ENCODE measurements around the gene GOSR2. TPM values are rescaled to one million over a fixed set of nuclear protein-coding genes. Genes with fewer than 3 reads are reported as not detected.

Gene GOSR2
- total and polyA plus RNA-seq, 9 of the 15 experiments (the other 6 are each of a cell fraction or from before 2014, with no cell fraction given): 32.7 to 96.3 (median 48.9) TPM

DNA sequence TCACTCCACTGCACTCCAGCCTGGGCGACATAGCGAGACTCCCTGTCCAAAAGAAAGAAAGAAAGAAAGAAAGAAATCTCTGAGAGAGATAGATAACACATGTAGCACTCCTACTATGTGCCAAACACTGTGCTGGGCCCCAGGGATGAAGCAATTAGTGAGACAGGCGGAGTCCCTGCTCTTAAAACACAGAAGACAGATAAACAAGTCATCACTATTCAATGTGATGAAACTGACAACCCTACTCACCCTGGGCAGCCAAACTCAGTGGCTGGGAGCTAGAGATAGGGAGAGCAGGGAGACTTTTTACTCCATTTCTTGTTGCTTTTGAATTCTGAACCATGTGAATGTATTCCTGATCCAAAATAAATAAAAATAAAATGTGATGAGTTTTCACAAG, 35.2 kb upstream of the GOSR2 start:
- no TSS peak for BruUV-seq (replicated peaks)
- POLR2A ChIA-PET: interaction anchor here (0.6 to 0.7 kb wide), 2 partner anchors 10 to 48 kb away, joined by 3 read pairs; no protein-coding TSS in a partner anchor
- 0% methylated on average over 3 of the region's 3 CpGs for WGBS (ENCODE audit: insufficient coverage, low coverage, missing lambda C conversion rate)
- intact Hi-C loops (cut with micrococcal nuclease): no loop called here
- Histone ChIP-seq H3K27ac (ENCODE audit: extremely low read depth, low read depth, low read length) (no peak overlapping the region), H3K27me3 (ENCODE audit: control insufficient read depth in 2 of 2, insufficient read depth in 2 of 2, low read length in 2 of 2) (peaks cover 34 to 63% of the 10 kb centered on the region in 2 experiments), H3K9me1 (ENCODE audit: control insufficient read depth, insufficient read depth, low read length) (no peaks in the 10 kb centered on the region), H3K9ac (ENCODE audit: insufficient read depth in 1 of 2, low read depth in 2 of 2, low read length in 2 of 2) (no peak overlapping the region), H4K20me1 (replicated peaks; ENCODE audit: control insufficient read depth, insufficient read depth, low read length) (peaks cover 10% of the 10 kb centered on the region; the same call in 1 of the 2 replicates), H3K79me2 (ENCODE audit: control insufficient read depth, insufficient read depth, low read length) (no peaks in the 10 kb centered on the region), H2AFZ (ENCODE audit: low read depth, low read length) (no peak overlapping the region), H3K4me1 (replicated peaks in 1 of 2; ENCODE audit: control insufficient read depth in 2 of 2, insufficient read depth in 2 of 2, low read length in 2 of 2) (peaks cover 11 to 19% of the 10 kb centered on the region in 2 experiments; a peak in 4 of 5 replicates), H3K4me3 (no peak overlapping the region), H3K4me2 (ENCODE audit: insufficient read depth, low read length) (no peak overlapping the region; the same call in 1 of the 2 replicates), H3K9me3 (replicated peaks; ENCODE audit: control insufficient read depth, insufficient read depth, low read depth, low read length) (no peaks in the 10 kb centered on the region), H3K36me3 (ENCODE audit: control insufficient read depth, insufficient read depth, low read length) (no peaks in the 10 kb centered on the region)
- DNase-seq (ENCODE audit: extremely low read depth in 1 of 4, low spot score in 3 of 4) (peak; percentile 40 to 71 (median 51)), ATAC-seq (peak; percentile 76), FAIRE-seq (peak; percentile 35)
- in situ Hi-C loops (cut with MboI): no loop called here
- CTCF ChIA-PET (ENCODE audit: low intra/inter-chr PET ratio): no interaction called here
- TF ChIP-seq KDM1A (IDR thresholded peaks at IDR 0.05) (peak in 1 of 2 experiments; percentile 59; a peak in 3 of 4 replicates), NUFIP1 (IDR thresholded peaks at IDR 0.05; ENCODE audit: partially characterized antibody) (no peak), SMAD4 (CRISPR knock-in tag; conservative IDR thresholded peaks at IDR 0.05) (peak; percentile 27; the same call in 1 of the 2 replicates), TRIM24 (IDR thresholded peaks at IDR 0.05) (peak in 1 of 2 experiments; percentile 63; a peak in 2 of 4 replicates), MEIS2 (IDR thresholded peaks at IDR 0.05; ENCODE audit: partially characterized antibody) (peak; percentile 89), ZNF263 (CRISPR knock-in tag; IDR thresholded peaks at IDR 0.05; ENCODE audit: borderline replicate concordance) (peak; percentile 56; the same call in 1 of the 2 replicates), SMARCA4 (IDR thresholded peaks at IDR 0.05) (peak; percentile 59; the same call in 1 of the 2 replicates), SREBF2 (CRISPR knock-in tag; IDR thresholded peaks at IDR 0.05) (no peak), NCOR1 (IDR thresholded peaks at IDR 0.05) (peak; percentile 55), MTA1 (IDR thresholded peaks at IDR 0.05; ENCODE audit: borderline replicate concordance) (no peak), ZKSCAN1 (IDR thresholded peaks at IDR 0.05; ENCODE audit: low read depth, low read length) (peak; percentile 98), HDAC3 (IDR thresholded peaks at IDR 0.05; ENCODE audit: borderline replicate concordance, partially characterized antibody) (peak; percentile 42), SLC30A9 (CRISPR knock-in tag; IDR thresholded peaks at IDR 0.05) (no peak), JUND (IDR thresholded peaks at IDR 0.05; ENCODE audit: borderline replicate concordance, low read depth, low read length) (0 out of 2 replicates have a peak, but pooled peaks have one; percentile 4), JUND (tag; IDR thresholded peaks at IDR 0.05; ENCODE audit: borderline replicate concordance, low read depth, low read length) (no peak), JUN (IDR thresholded peaks at IDR 0.05; ENCODE audit: borderline replicate concordance, low read depth, low read length) (no peak), JUN (CRISPR knock-in tag; IDR thresholded peaks at IDR 0.05; ENCODE audit: borderline replicate concordance) (no peak), ARID1B (IDR thresholded peaks at IDR 0.05) (peak; percentile 81), TCF3 (CRISPR knock-in tag; IDR thresholded peaks at IDR 0.05) (peak; percentile 93), SOX6 (IDR thresholded peaks at IDR 0.05) (peak; percentile 49; the same call in 1 of the 2 replicates), CXXC5 (CRISPR knock-in tag; IDR thresholded peaks at IDR 0.05) (0 out of 2 replicates have a peak, but pooled peaks have one; percentile 15), RCOR1 (IDR thresholded peaks at IDR 0.05; ENCODE audit: borderline replicate concordance in 1 of 2, low read depth in 2 of 2, low read length in 2 of 2) (peak in 1 of 2 experiments; percentile 55; a peak in 1 of 4 replicates), CEBPG (CRISPR knock-in tag; IDR thresholded peaks at IDR 0.05) (peak; percentile 35; the same call in 1 of the 2 replicates), CEBPG (tag; conservative IDR thresholded peaks at IDR 0.05 in 1 of 2, IDR thresholded peaks at IDR 0.05 in 1 of 2) (peak; percentile 53 to 66), GTF2E2 (tag; IDR thresholded peaks at IDR 0.05) (no peak), TAL1 (IDR thresholded peaks at IDR 0.05) (peak; percentile 60), CEBPB (tag; IDR thresholded peaks at IDR 0.05) (peak; percentile 78), DNMT1 (IDR thresholded peaks at IDR 0.05) (no peak)
